HepG2 (cell line): ENCODE measurements around the gene SLC50A1. TPM values are rescaled to one million over a fixed set of nuclear protein-coding genes. Genes with fewer than 3 reads are reported as not detected.

Experiments
- EP300 ChIP-seq, 3 experiments: sonication (generic) in 1 of 3; formaldehyde crosslinking in 1 of 3; IDR thresholded peaks; 2 replicates each; pipeline versions ENCODE4 v1.5.1 to v1.6.1; 2011 to 2020; ENCODE audit warnings: low read depth in 2 of 3, low read length in 2 of 3, borderline replicate concordance in 1 of 3, improper control_type of control experiment in 1 of 3, mild to moderate bottlenecking in 1 of 3, missing genetic modification reagents in 1 of 3, moderate library complexity in 1 of 3
- GABPA ChIP-seq, 2 experiments: IDR thresholded peaks; 2 replicates each; pipeline ENCODE4 v1.6.1; 2011 to 2016; ENCODE audit warnings: low read depth in 2 of 2, low read length in 1 of 2, missing biosample characterization in 1 of 2, missing genetic modification characterization in 1 of 2
- HMG20A ChIP-seq: IDR thresholded peaks from 2 replicates; pipeline ENCODE4 v1.6.1; 2016; ENCODE audit warnings: borderline replicate concordance
- HMGA1 ChIP-seq: sonication (generic); formaldehyde crosslinking; conservative IDR thresholded peaks from 2 replicates; pipeline ENCODE4 v1.4.0; 2020; ENCODE audit warnings: missing genetic modification reagents
- MAX ChIP-seq: IDR thresholded peaks from 2 replicates; pipeline ENCODE4 v1.6.1; 2012; ENCODE audit warnings: inconsistent platforms
- MTA3 ChIP-seq: sonication (generic); formaldehyde crosslinking; IDR thresholded peaks from 2 replicates; pipeline ENCODE4 v1.4.0; 2020; ENCODE audit warnings: missing genetic modification reagents
- PREB ChIP-seq: sonication (generic); formaldehyde crosslinking; IDR thresholded peaks from 2 replicates; pipeline ENCODE4 v1.4.0; 2020; ENCODE audit warnings: missing genetic modification reagents
- PRPF4 ChIP-seq: fragments of 200-400 bp; formaldehyde crosslinking; IDR thresholded peaks from 2 replicates; pipeline ENCODE4 v1.6.1; 2016; ENCODE audit warnings: low read length, low read depth; ENCODE audit not compliant: poor library complexity, severe bottlenecking
- SIN3B ChIP-seq: fragments of 150-350 bp; IDR thresholded peaks from 2 replicates; pipeline ENCODE4 v1.6.1; 2014; ENCODE audit warnings: low read length
- SIX4 ChIP-seq: sonication (generic); formaldehyde crosslinking; IDR thresholded peaks from 2 replicates; pipeline ENCODE4 v1.4.0; 2020; ENCODE audit warnings: missing genetic modification reagents
- STAT6 ChIP-seq: sonication (generic); formaldehyde crosslinking; IDR thresholded peaks from 2 replicates; pipeline ENCODE4 v1.4.0; 2020; ENCODE audit warnings: missing genetic modification reagents, mild to moderate bottlenecking, borderline replicate concordance
- TBL1XR1 ChIP-seq: fragments of 150-350 bp; IDR thresholded peaks from 2 replicates; pipeline ENCODE4 v1.6.1; 2014; ENCODE audit warnings: borderline replicate concordance, low read length; ENCODE audit not compliant: partially characterized antibody
- THAP8 ChIP-seq: sonication (generic); formaldehyde crosslinking; IDR thresholded peaks from 2 replicates; pipeline ENCODE4 v1.5.1; 2020; ENCODE audit warnings: missing genetic modification reagents, mild to moderate bottlenecking, borderline replicate concordance
- TOPORS ChIP-seq: sonication (generic); formaldehyde crosslinking; IDR thresholded peaks from 2 replicates; pipeline ENCODE4 v1.8.0; 2023; ENCODE audit warnings: mild to moderate bottlenecking, missing genetic modification reagents
- ZC3H13 ChIP-seq: sonication (generic); formaldehyde crosslinking; IDR thresholded peaks from 2 replicates; pipeline ENCODE4 v1.8.1; 2023; ENCODE audit warnings: mild to moderate bottlenecking, missing genetic modification reagents, moderate library complexity
- ZFP1 ChIP-seq: IDR thresholded peaks from 2 replicates; pipeline ENCODE4 v1.6.1; 2016
- ZFP62 ChIP-seq: sonication (generic); formaldehyde crosslinking; IDR thresholded peaks from 2 replicates; pipeline ENCODE4 v1.4.0; 2020; ENCODE audit warnings: missing genetic modification reagents
- ZNF207 ChIP-seq: fragments of 450-650 bp; IDR thresholded peaks from 2 replicates; pipeline ENCODE4 v1.6.1; 2016; ENCODE audit warnings: antibody characterized with exemption, borderline replicate concordance
- ZNF260 ChIP-seq: sonication (generic); formaldehyde crosslinking; IDR thresholded peaks from 2 replicates; pipeline ENCODE4 v1.4.0; 2020; ENCODE audit warnings: missing genetic modification reagents, low read depth, mild to moderate bottlenecking, borderline replicate concordance
- ZNF280B ChIP-seq: sonication (generic); formaldehyde crosslinking; IDR thresholded peaks from 2 replicates; pipeline ENCODE4 v1.5.0; 2020; ENCODE audit warnings: missing genetic modification reagents, mild to moderate bottlenecking, borderline replicate concordance
- ZNF3 ChIP-seq: IDR thresholded peaks from 2 replicates; pipeline ENCODE4 v1.7.0; 2017; ENCODE audit warnings: inconsistent platforms
- ZNF317 ChIP-seq: sonication (generic); formaldehyde crosslinking; IDR thresholded peaks from 2 replicates; pipeline ENCODE4 v1.5.0; 2020; ENCODE audit warnings: mild to moderate bottlenecking, missing genetic modification reagents
- ZNF33A ChIP-seq: sonication (generic); formaldehyde crosslinking; IDR thresholded peaks from 2 replicates; pipeline ENCODE4 v1.5.1; 2020; ENCODE audit warnings: missing genetic modification reagents, mild to moderate bottlenecking, moderate library complexity, borderline replicate concordance
- ZNF577 ChIP-seq: sonication (generic); formaldehyde crosslinking; IDR thresholded peaks from 2 replicates; pipeline ENCODE4 v1.4.0; 2020; ENCODE audit warnings: mild to moderate bottlenecking, low read depth, missing genetic modification reagents, borderline replicate concordance
- polyA plus RNA-seq, 8 experiments: library from polyadenylated mRNA; depleted of rRNA in 3 of 8; stranded (reverse) in 7 of 8; unstranded in 1 of 8; fragments of >200 nt; fragmentation: Illumina TruSeq in 4 of 8; extraction: Trizol in 4 of 8; gene quantifications; 2 replicates each; pipeline versions ENCODE4 v1.2.1 to v1.2.3, GENCODE V29; 2011 to 2016; ENCODE audit warnings: low read depth in 4 of 8, missing spikeins in 1 of 8, mixed read lengths in 1 of 8; ENCODE audit not compliant: insufficient read depth in 1 of 8
- total RNA-seq, 5 experiments: library from RNA; depleted of rRNA; stranded (reverse); fragments of >200 nt; fragmentation: Illumina TruSeq; extraction: Trizol; gene quantifications; 2 replicates each; pipeline ENCODE4 v1.2.3, GENCODE V29; 2016; ENCODE audit warnings: low read depth in 1 of 5

SLC50A1 gene
- total and polyA plus RNA-seq, 2 of the 13 experiments (the other 11 are each of a cell fraction or from before 2014, with no cell fraction given): 22.5 to 46.8 TPM

- peak; percentile 90 for TF ChIP-seq HMG20A (CRISPR knock-in tag)
- TF ChIP-seq STAT6 (CRISPR knock-in tag): peak; percentile 80; the same call in 1 of the 2 replicates
- TF ChIP-seq PREB: no peak; the same call in 1 of the 2 replicates
- TF ChIP-seq ZFP1: peak; percentile 79; the same call in 1 of the 2 replicates
- peak; percentile 81 for TF ChIP-seq TBL1XR1
- peak; percentile 83 for TF ChIP-seq ZNF280B
- no peak for TF ChIP-seq ZFP62 (CRISPR knock-in tag)
- no peak for TF ChIP-seq ZNF577 (CRISPR knock-in tag)
- TF ChIP-seq ZNF3 (CRISPR knock-in tag): no peak; the same call in 1 of the 2 replicates
- TF ChIP-seq ZC3H13: peak; percentile 89
- TF ChIP-seq ZNF317 (CRISPR knock-in tag): peak; percentile 86
- no peak for TF ChIP-seq PRPF4
- 0 out of 2 replicates have a peak, but pooled peaks have one; percentile 74 for TF ChIP-seq ZNF33A
- TF ChIP-seq ZNF207: no peak
- peak; percentile 87; the same call in 1 of the 2 replicates for TF ChIP-seq TOPORS (CRISPR knock-in tag)
- TF ChIP-seq SIX4 (CRISPR knock-in tag): peak; percentile 66; the same call in 1 of the 2 replicates
- TF ChIP-seq MAX: no peak
- no peak for TF ChIP-seq ZNF260
- no peak for TF ChIP-seq MTA3 (CRISPR knock-in tag)
- TF ChIP-seq SIN3B: no peak; the same call in 1 of the 2 replicates
- no peak for TF ChIP-seq GABPA (IDR thresholded peaks at IDR 0.05; ENCODE audit: low read depth, low read length)
- TF ChIP-seq GABPA (CRISPR knock-in tag; IDR thresholded peaks at IDR 0.05; ENCODE audit: low read depth): no peak
- no peak; the same call in 1 of the 2 replicates for TF ChIP-seq THAP8 (CRISPR knock-in tag)
- TF ChIP-seq HMGA1 (CRISPR knock-in tag): no peak
- TF ChIP-seq EP300 (IDR thresholded peaks at IDR 0.05; ENCODE audit: low read depth in 2 of 2, low read length in 2 of 2): peak; percentile 67 to 84; a peak in 3 of 4 replicates
- peak; percentile 82 for TF ChIP-seq EP300 (CRISPR knock-in tag; IDR thresholded peaks at IDR 0.05; ENCODE audit: borderline replicate concordance)
Observed at GRCh38 chr1:155125946-155126555, 9.6 kb upstream of the SLC50A1 start (continued).
